GM21723 (cell line): ENCODE data around the gene PLSCR2.
"Not testable (repeated sequence)": the region's sequence is repeated elsewhere in the genome, so short reads cannot be mapped to it uniquely, and the experiment has no call there.

Source experiments
- ATAC-seq: cut with Tn5 transposase; IDR thresholded peaks from one replicate; pipeline ENCODE4 v1.9.1; 2021; ENCODE audit warnings: mild to moderate bottlenecking, moderate library complexity; ENCODE audit not compliant: unreplicated experiment

The PLSCR2 gene

GRCh38 chr3:146491303-146491702, 21.9 kb upstream of the PLSCR2 start:
- no peak for ATAC-seq

- ATAC-seq, result no peak
Observed at GRCh38 chr3:146485297-146485696, 15.9 kb upstream of the PLSCR2 start.

GRCh38 chr3:146476094-146476740, 6.9 kb upstream of the PLSCR2 start:
- ATAC-seq, result no peak

- ATAC-seq, result not testable (repeated sequence)
Observed at GRCh38 chr3:146474976-146475375, 5.6 kb upstream of the PLSCR2 start.

GRCh38 chr3:146473726-146474125, 4.4 kb upstream of the PLSCR2 start:
- ATAC-seq, result no peak

- ATAC-seq, result no peak
Observed at GRCh38 chr3:146472611-146473010, 3.2 kb upstream of the PLSCR2 start.

- no peak for ATAC-seq
Observed at GRCh38 chr3:146471012-146471411, 1.7 kb upstream of the PLSCR2 start.

- ATAC-seq, result no peak
Observed at GRCh38 chr3:146470425-146470990, 1.1 kb upstream of the PLSCR2 start.

GRCh38 chr3:146468671-146469149, 651 bp downstream of the PLSCR2 start:
- ATAC-seq, result no peak

- ATAC-seq, result no peak
Observed at GRCh38 chr3:146468234-146468633, 1.1 kb downstream of the PLSCR2 start.

GRCh38 chr3:146466604-146467003, 2.8 kb downstream of the PLSCR2 start:
- no peak for ATAC-seq

- ATAC-seq, result no peak
Observed at GRCh38 chr3:146465693-146466465, 3.5 kb downstream of the PLSCR2 start.

- no peak for ATAC-seq
Observed at GRCh38 chr3:146464783-146465182, 4.6 kb downstream of the PLSCR2 start.

GRCh38 chr3:146464005-146464595, 5.3 kb downstream of the PLSCR2 start:
- ATAC-seq, result no peak

- no peak for ATAC-seq
Observed at GRCh38 chr3:146454796-146455195, 14.6 kb downstream of the PLSCR2 start.

- ATAC-seq, result no peak
Observed at GRCh38 chr3:146449613-146450012, 19.7 kb downstream of the PLSCR2 start.

- ATAC-seq, result no peak
Observed at GRCh38 chr3:146449076-146449475, 20.3 kb downstream of the PLSCR2 start.

- ATAC-seq, result no peak
Observed at GRCh38 chr3:146446026-146446425, 23.3 kb downstream of the PLSCR2 start.

- ATAC-seq, result not testable (repeated sequence)
Observed at GRCh38 chr3:146440310-146440709, 29.1 kb downstream of the PLSCR2 start.

GRCh38 chr3:146432066-146432465, 37.3 kb downstream of the PLSCR2 start:
- no peak for ATAC-seq

- ATAC-seq, result no peak
Observed at GRCh38 chr3:146431240-146431639, 38.1 kb downstream of the PLSCR2 start.

- no peak for ATAC-seq
Observed at GRCh38 chr3:146425341-146425740, 44.0 kb downstream of the PLSCR2 start.
